Measurements from ENCODE around the gene MYH11. TPM values are rescaled to one million over a fixed set of nuclear protein-coding genes. Genes with fewer than 3 reads are reported as not detected.

The MYH11 gene
- total and polyA plus RNA-seq, 2 donors (not counting 1 experiment from before 2014, with no cell fraction given), result 1.3 to 14.5 TPM

GRCh38 chr16:15808071-15808470 lies 48.8 kb downstream of the MYH11 start:
- Histone ChIP-seq H2AFZ (ENCODE audit: low read length) (no peak overlapping the region), H4K20me1 (ENCODE audit: control insufficient read depth, extremely low read depth, insufficient read depth, low read length) (no peaks in the 10 kb centered on the region), H3K9me3 (ENCODE audit: control insufficient read depth, insufficient read depth, low read depth, low read length) (no peaks in the 10 kb centered on the region), H3K4me3 (replicated peaks in 1 of 4; ENCODE audit: control extremely low read depth in 1 of 4, insufficient read depth in 1 of 4, low read depth in 3 of 4, low read length in 4 of 4) (no peak overlapping the region), H3K4me1 (ENCODE audit: control insufficient read depth, extremely low read depth, insufficient read depth, low read length) (peaks cover 10% of the 10 kb centered on the region), H3K27me3 (ENCODE audit: control insufficient read depth, insufficient read depth, low read length) (peaks cover 2% of the 10 kb centered on the region), H3K27ac (ENCODE audit: insufficient read depth, low read length) (no peak overlapping the region), H3K9ac (ENCODE audit: insufficient read depth, low read length) (no peak overlapping the region), H3K79me2 (ENCODE audit: control insufficient read depth, insufficient read depth, low read length) (no peaks in the 10 kb centered on the region), H3K36me3 (ENCODE audit: control insufficient read depth, insufficient read depth, low read length) (no peaks in the 10 kb centered on the region), H3K4me2 (ENCODE audit: extremely low read depth, insufficient read depth, low read length) (no peak overlapping the region)
- TF ChIP-seq EZH2 (IDR thresholded peaks at IDR 0.05; ENCODE audit: low read length, missing control alignments) (no peak), CTCF (conservative IDR thresholded peaks at IDR 0.05 in 1 of 2, IDR thresholded peaks at IDR 0.05 in 1 of 2; ENCODE audit: low read depth in 1 of 2, low read length in 2 of 2) (no peak)
- DNase-seq (ENCODE audit: low read depth in 2 of 2), result no peak

GRCh38 chr16:15807603-15808009 lies 49.2 kb downstream of the MYH11 start:
- DNase-seq (ENCODE audit: low read depth in 2 of 2), result peak in 1 of 2 donors; percentile 60
- peaks cover 10% of the 10 kb centered on the region for H3K4me1 ChIP-seq (ENCODE audit: control insufficient read depth, extremely low read depth, insufficient read depth, low read length)
- H3K36me3 ChIP-seq (ENCODE audit: control insufficient read depth, insufficient read depth, low read length), result no peaks in the 10 kb centered on the region
- no peak for TF ChIP-seq CTCF (conservative IDR thresholded peaks at IDR 0.05 in 1 of 2, IDR thresholded peaks at IDR 0.05 in 1 of 2; ENCODE audit: low read depth in 1 of 2, low read length in 2 of 2)
- no peak for TF ChIP-seq EZH2 (IDR thresholded peaks at IDR 0.05; ENCODE audit: low read length, missing control alignments)
- no peaks in the 10 kb centered on the region for H3K9me3 ChIP-seq (ENCODE audit: control insufficient read depth, insufficient read depth, low read depth, low read length)
- no peak overlapping the region for H3K9ac ChIP-seq (ENCODE audit: insufficient read depth, low read length)
- H3K4me2 ChIP-seq (ENCODE audit: extremely low read depth, insufficient read depth, low read length), result no peak overlapping the region
- H3K27me3 ChIP-seq (ENCODE audit: control insufficient read depth, insufficient read depth, low read length), result peaks cover 2% of the 10 kb centered on the region
- no peak overlapping the region for H3K27ac ChIP-seq (ENCODE audit: insufficient read depth, low read length)
- no peak overlapping the region for H3K4me3 ChIP-seq (replicated peaks in 1 of 4; ENCODE audit: control extremely low read depth in 1 of 4, insufficient read depth in 1 of 4, low read depth in 3 of 4, low read length in 4 of 4)
- no peak overlapping the region for H2AFZ ChIP-seq (ENCODE audit: low read length)
- H4K20me1 ChIP-seq (ENCODE audit: control insufficient read depth, extremely low read depth, insufficient read depth, low read length), result no peaks in the 10 kb centered on the region
- no peaks in the 10 kb centered on the region for H3K79me2 ChIP-seq (ENCODE audit: control insufficient read depth, insufficient read depth, low read length)

GRCh38 chr16:15803618-15804017 lies 53.2 kb downstream of the MYH11 start:
- no peak for DNase-seq (ENCODE audit: low read depth in 2 of 2)
- TF ChIP-seq CTCF (conservative IDR thresholded peaks at IDR 0.05 in 1 of 2, IDR thresholded peaks at IDR 0.05 in 1 of 2; ENCODE audit: low read depth in 1 of 2, low read length in 2 of 2) (no peak), EZH2 (IDR thresholded peaks at IDR 0.05; ENCODE audit: low read length, missing control alignments) (no peak)
- no peaks in the 10 kb centered on the region for H3K36me3 ChIP-seq (ENCODE audit: control insufficient read depth, insufficient read depth, low read length)
- H2AFZ ChIP-seq (ENCODE audit: low read length), result no peak overlapping the region
- no peaks in the 10 kb centered on the region for H3K9me3 ChIP-seq (ENCODE audit: control insufficient read depth, insufficient read depth, low read depth, low read length)
- peaks cover 4% of the 10 kb centered on the region for H3K4me1 ChIP-seq (ENCODE audit: control insufficient read depth, extremely low read depth, insufficient read depth, low read length)
- H3K27ac ChIP-seq (ENCODE audit: insufficient read depth, low read length), result no peak overlapping the region
- no peak overlapping the region for H3K9ac ChIP-seq (ENCODE audit: insufficient read depth, low read length)
- no peaks in the 10 kb centered on the region for H4K20me1 ChIP-seq (ENCODE audit: control insufficient read depth, extremely low read depth, insufficient read depth, low read length)
- peaks cover 4% of the 10 kb centered on the region for H3K27me3 ChIP-seq (ENCODE audit: control insufficient read depth, insufficient read depth, low read length)
- H3K4me3 ChIP-seq (replicated peaks in 1 of 4; ENCODE audit: control extremely low read depth in 1 of 4, insufficient read depth in 1 of 4, low read depth in 3 of 4, low read length in 4 of 4), result no peak overlapping the region
- H3K79me2 ChIP-seq (ENCODE audit: control insufficient read depth, insufficient read depth, low read length), result no peaks in the 10 kb centered on the region
- H3K4me2 ChIP-seq (ENCODE audit: extremely low read depth, insufficient read depth, low read length), result no peak overlapping the region

Measured in fibroblast of lung (primary cell).